OCI-LY1 (cell line): ENCODE results near the gene WFDC11.
A peak's percentile ranks its signal among the peaks of the same experiment; 100 is the strongest.

ENCODE experiments used
- CTCF ChIP-seq: fragments of 200-600 bp; sonication (generic), shearing (Covaris generic); IDR thresholded peaks from 2 replicates; pipeline ENCODE4 v1.5.1; 2017; ENCODE audit warnings: mild to moderate bottlenecking, antibody characterized with exemption, low read length, moderate library complexity, mixed read lengths
- EZH2 ChIP-seq: fragments of 200-600 bp; sonication (generic), shearing (Covaris generic); IDR thresholded peaks from 2 replicates; pipeline ENCODE4 v1.8.0; 2017; ENCODE audit warnings: borderline replicate concordance, mixed run types, mild to moderate bottlenecking, antibody characterized with exemption, low read length, moderate library complexity, mixed read lengths

GRCh38 chr20:45629496-45630100 is 40.4 kb downstream of the WFDC11 start, which contains the start of gene WFDC10A:
- TF ChIP-seq CTCF, result peak; percentile 65
- no peak for TF ChIP-seq EZH2
